ENCODE data around the gene SLC12A8. TPM values are rescaled to one million over a fixed set of nuclear protein-coding genes. Genes with fewer than 3 reads are reported as not detected.

The SLC12A8 gene
- total and polyA plus RNA-seq, 10 donors = 0.32 to 2.8 (median 1.3) TPM

- DNase-seq = no peak
- TF ChIP-seq POLR2AphosphoS5 (IDR thresholded peaks at IDR 0.05) (no peak), CTCF (IDR thresholded peaks at IDR 0.05 in 8 of 11, conservative IDR thresholded peaks at IDR 0.05 in 3 of 11) (no peak), POLR2A (IDR thresholded peaks at IDR 0.05) (no peak)
- peaks cover 0 to 18% (median 7%) of the 10 kb centered on the region in 7 donors for H3K27me3 ChIP-seq (replicated peaks in 1 of 7)
- 74 to 91% (median 82%) methylated on average over 6 of the region's 6 CpGs for WGBS, 5 donors
- H3K9me3 ChIP-seq = no peaks in the 10 kb centered on the region
- H3K36me3 ChIP-seq = no peaks in the 10 kb centered on the region
- intact Hi-C loops (cut with DNase I; ENCODE audit: low total_unique reads) = no loop called here
- no peak overlapping the region for H3K4me3 ChIP-seq
- peaks cover 0 to 5% (median 1%) of the 10 kb centered on the region in 6 donors for H3K4me1 ChIP-seq
- no peak overlapping the region for H3K27ac ChIP-seq
Measured at GRCh38 chr3:125206934-125207333, 5.6 kb downstream of the SLC12A8 start.

GRCh38 chr3:125203731-125204130, 8.8 kb downstream of the SLC12A8 start:
- Histone ChIP-seq H3K27me3 (replicated peaks in 1 of 7) (no peaks in the 10 kb centered on the region), H3K36me3 (no peaks in the 10 kb centered on the region), H3K27ac (no peak overlapping the region), H3K9me3 (no peaks in the 10 kb centered on the region), H3K4me1 (no peaks in the 10 kb centered on the region), H3K4me3 (no peak overlapping the region)
- TF ChIP-seq POLR2A (IDR thresholded peaks at IDR 0.05) (no peak), POLR2AphosphoS5 (IDR thresholded peaks at IDR 0.05) (no peak), CTCF (IDR thresholded peaks at IDR 0.05 in 8 of 11, conservative IDR thresholded peaks at IDR 0.05 in 3 of 11) (no peak)
- intact Hi-C loops (cut with DNase I; ENCODE audit: low total_unique reads) = no loop called here
- no peak for DNase-seq

- TF ChIP-seq POLR2AphosphoS5 (IDR thresholded peaks at IDR 0.05) (no peak), CTCF (IDR thresholded peaks at IDR 0.05 in 8 of 11, conservative IDR thresholded peaks at IDR 0.05 in 3 of 11) (peak in 4 of 11 experiments; percentile 11 to 25 (median 18)), POLR2A (IDR thresholded peaks at IDR 0.05) (no peak)
- Histone ChIP-seq H3K27me3 (replicated peaks in 1 of 7) (no peaks in the 10 kb centered on the region), H3K4me3 (no peak overlapping the region), H3K36me3 (no peaks in the 10 kb centered on the region), H3K4me1 (no peaks in the 10 kb centered on the region), H3K27ac (no peak overlapping the region), H3K9me3 (no peaks in the 10 kb centered on the region)
- WGBS, 5 donors = 68 to 88% (median 79%) methylated on average over 4 of the region's 4 CpGs
- intact Hi-C loops (cut with DNase I; ENCODE audit: low total_unique reads) = no loop called here
- DNase-seq = no peak
Measured at GRCh38 chr3:125202197-125202596, 10.4 kb downstream of the SLC12A8 start.

- no peak overlapping the region for H3K27ac ChIP-seq
- 69 to 90% (median 76%) methylated on average over 6 of the region's 6 CpGs for WGBS, 5 donors
- TF ChIP-seq POLR2AphosphoS5 (IDR thresholded peaks at IDR 0.05) = no peak
- no peak for TF ChIP-seq POLR2A (IDR thresholded peaks at IDR 0.05)
- TF ChIP-seq CTCF (IDR thresholded peaks at IDR 0.05 in 8 of 11, conservative IDR thresholded peaks at IDR 0.05 in 3 of 11) = no peak
Measured at GRCh38 chr3:125200731-125201139, 11.8 kb downstream of the SLC12A8 start.

More at GRCh38 chr3:125200731-125201139, 11.8 kb downstream of the SLC12A8 start:
- DNase-seq = no peak
- H3K4me1 ChIP-seq = no peaks in the 10 kb centered on the region
- no peak overlapping the region for H3K4me3 ChIP-seq
- H3K27me3 ChIP-seq (replicated peaks in 1 of 7) = no peaks in the 10 kb centered on the region
- no peaks in the 10 kb centered on the region for H3K9me3 ChIP-seq
- intact Hi-C loops (cut with DNase I; ENCODE audit: low total_unique reads) = no loop called here
- no peaks in the 10 kb centered on the region for H3K36me3 ChIP-seq
